Measurements from ENCODE around the gene ARMH4. TPM values are rescaled to one million over a fixed set of nuclear protein-coding genes. Genes with fewer than 3 reads are reported as not detected.

The ARMH4 gene
- total and polyA plus RNA-seq, 10 of the 15 experiments (the other 5 are each of a cell fraction or from before 2014, with no cell fraction given), result 0.50 to 0.97 (median 0.60) TPM; not detected in 7

- no peak for TF ChIP-seq CUX1 (IDR thresholded peaks at IDR 0.05; ENCODE audit: insufficient replicate concordance, low read depth, low read length)
- no peak for TF ChIP-seq E2F8 (IDR thresholded peaks at IDR 0.05; ENCODE audit: low read depth, partially characterized antibody)
- TF ChIP-seq JUNB (IDR thresholded peaks at IDR 0.05), result no peak
- TF ChIP-seq POLR2AphosphoS5 (IDR thresholded peaks at IDR 0.05; ENCODE audit: low read length), result no peak
- no peak for TF ChIP-seq GABPA (IDR thresholded peaks at IDR 0.05; ENCODE audit: low read depth)
- no peak for TF ChIP-seq HDAC2 (IDR thresholded peaks at IDR 0.05)
- no peak for TF ChIP-seq CREM (IDR thresholded peaks at IDR 0.05; ENCODE audit: low read depth)
- no peak for TF ChIP-seq BACH1 (IDR thresholded peaks at IDR 0.05; ENCODE audit: borderline replicate concordance)
- no peak for TF ChIP-seq ATF2 (IDR thresholded peaks at IDR 0.05; ENCODE audit: low read length)
These were observed 91.9 kb downstream of the ARMH4 start (continued) for GRCh38 chr14:58060077-58060476.
